K562 (cell line): ENCODE data around the gene B3GLCT. TPM values are rescaled to one million over a fixed set of nuclear protein-coding genes. Genes with fewer than 3 reads are reported as not detected.

ENCODE experiments used
- BHLHE40 ChIP-seq: IDR thresholded peaks from 2 replicates; pipeline ENCODE4 v1.6.1; 2011; ENCODE audit warnings: low read length, improper control_type of control experiment
- CAMTA2 ChIP-seq: fragments of 250-450 bp; sonication (Bioruptor Pico); conservative IDR thresholded peaks from 2 replicates; pipeline ENCODE4 v1.5.1; 2022
- CC2D1A ChIP-seq: fragments of 450-650 bp; IDR thresholded peaks from 2 replicates; pipeline ENCODE4 v1.6.1; 2017; ENCODE audit warnings: mild to moderate bottlenecking
- CEBPB ChIP-seq: fragments of 450-650 bp; IDR thresholded peaks from 2 replicates; pipeline ENCODE4 v1.6.1; 2016; ENCODE audit warnings: missing genetic modification characterization, missing compliant biosample characterization
- CHD4 ChIP-seq: fragments of 200-600 bp; sonication (generic); IDR thresholded peaks from 3 replicates; pipeline ENCODE4 v1.6.1; 2012; ENCODE audit warnings: low read depth, mild to moderate bottlenecking, mixed read lengths, low read length, inconsistent platforms; ENCODE audit not compliant: insufficient read depth, insufficient replicate concordance, poor library complexity, severe bottlenecking
- CTBP1 ChIP-seq: fragments of 450-650 bp; IDR thresholded peaks from 2 replicates; pipeline ENCODE4 v1.6.1; 2016; ENCODE audit warnings: borderline replicate concordance
- GABPA ChIP-seq: fragments of 200-800 bp; sonication (Bioruptor generic); conservative IDR thresholded peaks from 2 replicates; pipeline ENCODE4 v1.6.1; 2016; ENCODE audit warnings: low read depth, missing genetic modification characterization, missing compliant biosample characterization
- HDAC6 ChIP-seq: IDR thresholded peaks from 2 replicates; pipeline ENCODE4 v1.6.1; 2012; ENCODE audit warnings: low read depth, mild to moderate bottlenecking, control low read depth, inconsistent platforms, low read length, moderate library complexity
- HMGN3 ChIP-seq: IDR thresholded peaks from 2 replicates; pipeline ENCODE4 v1.6.1; 2011; ENCODE audit warnings: borderline replicate concordance, low read depth, mild to moderate bottlenecking, mixed read lengths, low read length; ENCODE audit not compliant: insufficient read length; ENCODE audit errors: extremely low read depth
- HNRNPLL ChIP-seq: fragments of 200-400 bp; formaldehyde crosslinking; IDR thresholded peaks from 2 replicates; pipeline ENCODE4 v1.6.1; 2017; ENCODE audit warnings: low read length, low read depth, mild to moderate bottlenecking; ENCODE audit not compliant: poor library complexity, severe bottlenecking
- LEF1 ChIP-seq: fragments of 450-650 bp; IDR thresholded peaks from 2 replicates; pipeline ENCODE4 v1.6.1; 2016; ENCODE audit warnings: mild to moderate bottlenecking
- NFATC3 ChIP-seq: fragments of 450-650 bp; IDR thresholded peaks from 2 replicates; pipeline ENCODE4 v1.6.1; 2017; ENCODE audit warnings: mild to moderate bottlenecking
- NR2C2 ChIP-seq, 2 experiments: fragments of 200-800 bp in 1 of 2; sonication (Bioruptor generic) in 1 of 2; sonication (generic) in 1 of 2; formaldehyde crosslinking in 1 of 2; IDR thresholded peaks; 2 replicates each; pipeline versions ENCODE4 v1.6.1 to v1.8.0; 2016 to 2022; ENCODE audit warnings: mild to moderate bottlenecking in 1 of 2, missing compliant biosample characterization in 1 of 2, missing genetic modification characterization in 1 of 2, missing genetic modification reagents in 1 of 2
- POLR2B ChIP-seq: fragments of 450-650 bp; IDR thresholded peaks from 2 replicates; pipeline ENCODE4 v1.6.1; 2018; ENCODE audit warnings: low read depth; ENCODE audit not compliant: partially characterized antibody
- POLR2G ChIP-seq: fragments of 200-400 bp; formaldehyde crosslinking; IDR thresholded peaks from 2 replicates; pipeline ENCODE4 v1.6.1; 2017; ENCODE audit warnings: low read depth, mild to moderate bottlenecking, antibody characterized with exemption, low read length, moderate library complexity
- POLR2H ChIP-seq: IDR thresholded peaks from 2 replicates; pipeline ENCODE4 v1.6.1; 2016; ENCODE audit warnings: missing genetic modification characterization, low read depth, mild to moderate bottlenecking, control low read depth, missing compliant biosample characterization, moderate library complexity
- RBBP5 ChIP-seq: fragments of 200-600 bp; sonication (generic); IDR thresholded peaks from 2 replicates; pipeline ENCODE4 v1.6.1; 2012; ENCODE audit warnings: borderline replicate concordance, mild to moderate bottlenecking, low read length, control low read depth, inconsistent platforms; ENCODE audit not compliant: insufficient read depth, poor library complexity, severe bottlenecking
- RBM25 ChIP-seq: fragments of 200-400 bp; formaldehyde crosslinking; IDR thresholded peaks from 2 replicates; pipeline ENCODE4 v1.6.1; 2018; ENCODE audit warnings: low read length, low read depth, moderate library complexity; ENCODE audit not compliant: severe bottlenecking
- SAFB ChIP-seq: fragments of 200-400 bp; formaldehyde crosslinking; IDR thresholded peaks from 2 replicates; pipeline ENCODE4 v1.6.1; 2017; ENCODE audit warnings: low read depth, low read length, borderline replicate concordance
- SMARCA4 ChIP-seq: fragments of 450-650 bp; IDR thresholded peaks from 2 replicates; pipeline ENCODE4 v1.6.1; 2016
- U2AF1 ChIP-seq: fragments of 200-400 bp; formaldehyde crosslinking; optimal IDR thresholded peaks from 2 replicates; pipeline ENCODE3; 2017; ENCODE audit warnings: mild to moderate bottlenecking, low read depth, low read length, moderate library complexity
- ZC3H4 ChIP-seq: sonication (generic); formaldehyde crosslinking; IDR thresholded peaks from 2 replicates; pipeline ENCODE4 v1.9.0; 2021; ENCODE audit warnings: missing genetic modification reagents, borderline replicate concordance
- ZNF347 ChIP-seq: fragments of 450-650 bp; formaldehyde crosslinking; IDR thresholded peaks from 2 replicates; pipeline ENCODE4 v1.4.0; 2020; ENCODE audit warnings: low read depth, mild to moderate bottlenecking, moderate library complexity
- ZNF436 ChIP-seq: fragments of 250-450, 450-650 bp; sonication (Bioruptor Pico); formaldehyde crosslinking; IDR thresholded peaks from 2 replicates; pipeline ENCODE4 v1.7.0; 2020; ENCODE audit warnings: mild to moderate bottlenecking
- ZNF586 ChIP-seq: fragments of 450-650 bp; formaldehyde crosslinking; conservative IDR thresholded peaks from 2 replicates; pipeline ENCODE4 v1.4.0; 2020; ENCODE audit warnings: mild to moderate bottlenecking, moderate library complexity
- ZNF766 ChIP-seq: fragments of 200-800 bp; sonication (Bioruptor generic); conservative IDR thresholded peaks from 2 replicates; pipeline ENCODE4 v1.6.1; 2016; ENCODE audit warnings: missing genetic modification characterization, missing compliant biosample characterization
- ZNF780A ChIP-seq: fragments of 250-450 bp; sonication (Bioruptor Pico); IDR thresholded peaks from 2 replicates; pipeline ENCODE4 v1.5.0; 2021; ENCODE audit warnings: mild to moderate bottlenecking
- polyA plus RNA-seq, 8 experiments: library from polyadenylated mRNA; depleted of rRNA in 4 of 8; stranded (reverse) in 5 of 8; unstranded in 3 of 8; fragments of >200 nt; fragmentation: Nextera tagmentation in 2 of 8; fragmentation: Illumina TruSeq in 1 of 8; extraction: Ambion mirVana in 2 of 8; extraction: Trizol in 1 of 8; gene quantifications; 2 replicates each; pipeline versions ENCODE4 v1.2.1 to v1.2.3, GENCODE V29; 2011 to 2014; ENCODE audit warnings: inconsistent platforms in 1 of 8, missing spikeins in 1 of 8
- total RNA-seq, 7 experiments: library from RNA; depleted of rRNA in 6 of 7; stranded (reverse); fragments of >200 nt in 6 of 7; fragmentation: Illumina TruSeq in 2 of 7; extraction: Trizol in 2 of 7; gene quantifications; 2 replicates each; pipeline versions ENCODE4 v1.2.1 to v1.2.3, GENCODE V29; 2011 to 2021; ENCODE audit warnings: low replicate concordance in 1 of 7
- TF ChIP-seq, protein P1 (sequence below), 3 experiments: IDR thresholded peaks in 2 of 3; conservative IDR thresholded peaks in 1 of 3; 2 replicates each; pipeline ENCODE4 v1.5.1; 2011 to 2012; ENCODE audit warnings: low read length in 3 of 3, mild to moderate bottlenecking in 3 of 3, control low read depth in 2 of 3, improper control_type of control experiment in 1 of 3, inconsistent platforms in 1 of 3, low read depth in 1 of 3, mixed read lengths in 1 of 3, moderate library complexity in 1 of 3; ENCODE audit not compliant: insufficient read depth in 2 of 3

B3GLCT gene
- total and polyA plus RNA-seq, 9 of the 15 experiments (the other 6 are each of a cell fraction or from before 2014, with no cell fraction given) = 1.1 to 5.1 (median 2.9) TPM

GRCh38 chr13:31199849-31200636, at the start of gene B3GLCT (continued):
- TF ChIP-seq ZNF780A (CRISPR knock-in tag) (no peak), NFATC3 (no peak), SAFB (0 out of 2 replicates have a peak, but pooled peaks have one; percentile 23), HMGN3 (peak; percentile 53), CHD4 (no peak), ZNF347 (CRISPR knock-in tag) (no peak), ZNF766 (0 out of 2 replicates have a peak, but pooled peaks have one; percentile 21), HDAC6 (no peak), RBM25 (no peak), ZNF586 (no peak), GABPA (tag) (peak; percentile 62), NR2C2 (CRISPR knock-in tag; IDR thresholded peaks at IDR 0.05) (no peak), NR2C2 (tag; IDR thresholded peaks at IDR 0.05) (peak; percentile 56; the same call in 1 of the 2 replicates), HNRNPLL (peak; percentile 34), CC2D1A (no peak), CTBP1 (peak; percentile 98), POLR2G (peak; percentile 79), U2AF1 (no peak), LEF1 (no peak), SMARCA4 (no peak), ZNF436 (CRISPR knock-in tag) (no peak), ZC3H4 (CRISPR knock-in tag) (no peak), POLR2B (no peak), RBBP5 (peak; percentile 78), CEBPB (tag) (no peak), CAMTA2 (CRISPR knock-in tag) (no peak), POLR2H (no peak), BHLHE40 (no peak)
- TF ChIP-seq, protein P1, sequence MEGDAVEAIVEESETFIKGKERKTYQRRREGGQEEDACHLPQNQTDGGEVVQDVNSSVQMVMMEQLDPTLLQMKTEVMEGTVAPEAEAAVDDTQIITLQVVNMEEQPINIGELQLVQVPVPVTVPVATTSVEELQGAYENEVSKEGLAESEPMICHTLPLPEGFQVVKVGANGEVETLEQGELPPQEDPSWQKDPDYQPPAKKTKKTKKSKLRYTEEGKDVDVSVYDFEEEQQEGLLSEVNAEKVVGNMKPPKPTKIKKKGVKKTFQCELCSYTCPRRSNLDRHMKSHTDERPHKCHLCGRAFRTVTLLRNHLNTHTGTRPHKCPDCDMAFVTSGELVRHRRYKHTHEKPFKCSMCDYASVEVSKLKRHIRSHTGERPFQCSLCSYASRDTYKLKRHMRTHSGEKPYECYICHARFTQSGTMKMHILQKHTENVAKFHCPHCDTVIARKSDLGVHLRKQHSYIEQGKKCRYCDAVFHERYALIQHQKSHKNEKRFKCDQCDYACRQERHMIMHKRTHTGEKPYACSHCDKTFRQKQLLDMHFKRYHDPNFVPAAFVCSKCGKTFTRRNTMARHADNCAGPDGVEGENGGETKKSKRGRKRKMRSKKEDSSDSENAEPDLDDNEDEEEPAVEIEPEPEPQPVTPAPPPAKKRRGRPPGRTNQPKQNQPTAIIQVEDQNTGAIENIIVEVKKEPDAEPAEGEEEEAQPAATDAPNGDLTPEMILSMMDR (IDR thresholded peaks at IDR 0.05 in 2 of 3, conservative IDR thresholded peaks at IDR 0.05 in 1 of 3; ENCODE audit: insufficient read depth in 2 of 3, low read depth in 1 of 3, low read length in 3 of 3) = peak; percentile 59 to 87 (median 71)
